ENCODE data around the gene CDKN2A. TPM values are rescaled to one million over a fixed set of nuclear protein-coding genes. Genes with fewer than 3 reads are reported as not detected.

The CDKN2A gene
- polyA plus RNA-seq, 1 donor (not counting 4 experiments of a cell fraction or from before 2014, with no cell fraction given): 65.3 TPM

- no peaks in the 10 kb centered on the region for H3K79me2 ChIP-seq (ENCODE audit: control insufficient read depth, insufficient read depth, low read length)
- DNase-seq (ENCODE audit: low read depth, low spot score) (no peak), FAIRE-seq (peak; percentile 26)
- peaks cover 54% of the 10 kb centered on the region for H3K4me1 ChIP-seq (ENCODE audit: control insufficient read depth, extremely low read depth, insufficient read depth, low read length)
- no peak overlapping the region for H3K9ac ChIP-seq (ENCODE audit: control insufficient read depth, extremely low read depth, insufficient read depth, low read length)
- H3K27ac ChIP-seq (ENCODE audit: control insufficient read depth, insufficient read depth, low read length): no peak overlapping the region
- H4K20me1 ChIP-seq (ENCODE audit: control insufficient read depth, extremely low read depth, insufficient read depth, low read length): no peaks in the 10 kb centered on the region
- no peaks in the 10 kb centered on the region for H3K9me3 ChIP-seq (ENCODE audit: control insufficient read depth, low read depth, low read length)
- no peak overlapping the region for H2AFZ ChIP-seq (ENCODE audit: control insufficient read depth, low read length)
- no peak overlapping the region for H3K4me3 ChIP-seq (ENCODE audit: control insufficient read depth in 2 of 3, extremely low read depth in 1 of 3, insufficient read depth in 2 of 3, low read depth in 1 of 3, low read length in 3 of 3)
- no peaks in the 10 kb centered on the region for H3K27me3 ChIP-seq (ENCODE audit: control insufficient read depth, extremely low read depth, insufficient read depth, low read length)
- dilution Hi-C loops (cut with MboI; ENCODE audit: extremely low pct_ligation_motif_present, low sequenced_read_pairs): loop anchor here (25.0 kb wide), 1 partner anchor 202 kb away; no protein-coding TSS in a partner anchor
- no peaks in the 10 kb centered on the region for H3K36me3 ChIP-seq (ENCODE audit: control insufficient read depth in 2 of 2, extremely low read depth in 1 of 2, insufficient read depth in 2 of 2, low read length in 2 of 2)
- TF ChIP-seq EZH2 (IDR thresholded peaks at IDR 0.05; ENCODE audit: low read length): no peak
- TF ChIP-seq, protein P1, sequence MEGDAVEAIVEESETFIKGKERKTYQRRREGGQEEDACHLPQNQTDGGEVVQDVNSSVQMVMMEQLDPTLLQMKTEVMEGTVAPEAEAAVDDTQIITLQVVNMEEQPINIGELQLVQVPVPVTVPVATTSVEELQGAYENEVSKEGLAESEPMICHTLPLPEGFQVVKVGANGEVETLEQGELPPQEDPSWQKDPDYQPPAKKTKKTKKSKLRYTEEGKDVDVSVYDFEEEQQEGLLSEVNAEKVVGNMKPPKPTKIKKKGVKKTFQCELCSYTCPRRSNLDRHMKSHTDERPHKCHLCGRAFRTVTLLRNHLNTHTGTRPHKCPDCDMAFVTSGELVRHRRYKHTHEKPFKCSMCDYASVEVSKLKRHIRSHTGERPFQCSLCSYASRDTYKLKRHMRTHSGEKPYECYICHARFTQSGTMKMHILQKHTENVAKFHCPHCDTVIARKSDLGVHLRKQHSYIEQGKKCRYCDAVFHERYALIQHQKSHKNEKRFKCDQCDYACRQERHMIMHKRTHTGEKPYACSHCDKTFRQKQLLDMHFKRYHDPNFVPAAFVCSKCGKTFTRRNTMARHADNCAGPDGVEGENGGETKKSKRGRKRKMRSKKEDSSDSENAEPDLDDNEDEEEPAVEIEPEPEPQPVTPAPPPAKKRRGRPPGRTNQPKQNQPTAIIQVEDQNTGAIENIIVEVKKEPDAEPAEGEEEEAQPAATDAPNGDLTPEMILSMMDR (optimal IDR thresholded peaks at IDR 0.05 in 1 of 3, IDR thresholded peaks at IDR 0.05 in 1 of 3, conservative IDR thresholded peaks at IDR 0.05 in 1 of 3; ENCODE audit: extremely low read depth in 1 of 3, insufficient read depth in 2 of 3, low read length in 3 of 3): no peak
- H3K4me2 ChIP-seq (ENCODE audit: control insufficient read depth, extremely low read depth, insufficient read depth, low read depth, low read length): no peak overlapping the region
- H3K9me1 ChIP-seq (ENCODE audit: control insufficient read depth, extremely low read depth, insufficient read depth, low read length): no peaks in the 10 kb centered on the region
Measured at GRCh38 chr9:22035591-22036011, 41.4 kb upstream of the CDKN2A start.

DNA sequence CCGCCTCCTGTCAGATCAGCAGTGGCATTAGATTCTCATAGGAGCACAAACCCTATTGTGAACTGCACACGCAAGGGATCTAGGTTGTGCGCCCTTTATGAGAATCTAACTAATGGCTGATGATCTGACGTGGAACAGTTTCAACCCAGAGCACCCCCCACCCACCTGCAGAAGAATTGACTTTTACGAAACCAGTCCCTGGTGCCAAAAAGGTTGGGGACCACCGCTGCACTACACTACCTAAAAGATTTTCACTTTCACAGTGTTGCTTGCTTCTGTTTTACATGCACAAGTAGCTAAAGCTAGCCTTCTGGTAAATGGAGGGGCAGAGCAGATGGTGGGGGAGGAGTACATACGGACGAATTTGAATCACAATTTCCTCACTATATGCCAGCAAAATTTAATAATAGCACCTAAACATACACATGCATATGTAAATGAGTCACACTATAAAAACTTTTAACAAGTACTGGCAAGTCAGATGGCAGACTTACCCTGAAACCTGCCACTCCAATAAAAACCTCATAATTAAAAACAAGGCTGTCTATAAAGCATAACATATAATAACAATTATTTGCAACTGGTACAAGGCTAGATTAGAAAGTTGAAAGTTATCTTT is 38.9 kb upstream of the CDKN2A start:
- Histone ChIP-seq H3K4me1 (ENCODE audit: control insufficient read depth, extremely low read depth, insufficient read depth, low read length) (peaks cover 53% of the 10 kb centered on the region), H3K9ac (ENCODE audit: control insufficient read depth, extremely low read depth, insufficient read depth, low read length) (no peak overlapping the region), H3K79me2 (ENCODE audit: control insufficient read depth, insufficient read depth, low read length) (no peaks in the 10 kb centered on the region), H3K27ac (ENCODE audit: control insufficient read depth, insufficient read depth, low read length) (peak overlapping the region; percentile 51), H3K27me3 (ENCODE audit: control insufficient read depth, extremely low read depth, insufficient read depth, low read length) (no peaks in the 10 kb centered on the region), H3K4me2 (ENCODE audit: control insufficient read depth, extremely low read depth, insufficient read depth, low read depth, low read length) (peak overlapping the region; percentile 47), H3K9me3 (ENCODE audit: control insufficient read depth, low read depth, low read length) (no peaks in the 10 kb centered on the region), H3K9me1 (ENCODE audit: control insufficient read depth, extremely low read depth, insufficient read depth, low read length) (no peaks in the 10 kb centered on the region), H3K4me3 (ENCODE audit: control insufficient read depth in 2 of 3, extremely low read depth in 1 of 3, insufficient read depth in 2 of 3, low read depth in 1 of 3, low read length in 3 of 3) (no peak overlapping the region), H3K36me3 (ENCODE audit: control insufficient read depth in 2 of 2, extremely low read depth in 1 of 2, insufficient read depth in 2 of 2, low read length in 2 of 2) (no peaks in the 10 kb centered on the region), H2AFZ (ENCODE audit: control insufficient read depth, low read length) (no peak overlapping the region), H4K20me1 (ENCODE audit: control insufficient read depth, extremely low read depth, insufficient read depth, low read length) (no peaks in the 10 kb centered on the region)
- no peak for DNase-seq (ENCODE audit: low read depth, low spot score)
- TF ChIP-seq EZH2 (IDR thresholded peaks at IDR 0.05; ENCODE audit: low read length): no peak
- TF ChIP-seq, protein P1 (optimal IDR thresholded peaks at IDR 0.05 in 1 of 3, IDR thresholded peaks at IDR 0.05 in 1 of 3, conservative IDR thresholded peaks at IDR 0.05 in 1 of 3; ENCODE audit: extremely low read depth in 1 of 3, insufficient read depth in 2 of 3, low read length in 3 of 3): no peak
- FAIRE-seq: no peak
- dilution Hi-C loops (cut with MboI; ENCODE audit: extremely low pct_ligation_motif_present, low sequenced_read_pairs): loop anchor here (25.0 kb wide), 1 partner anchor 204 kb away; no protein-coding TSS in a partner anchor
